IMR-90 (cell line): ENCODE data around the gene GPC6. TPM values are rescaled to one million over a fixed set of nuclear protein-coding genes. Genes with fewer than 3 reads are reported as not detected.

Experiments
- ATAC-seq: fragments of 200-7000 bp; cut with Tn5 transposase; 2 replicates; pipeline ENCODE4 v1.9.1; 2020; ENCODE audit warnings: low read depth, mild to moderate bottlenecking, moderate library complexity
- BruUV-seq: library from RNA; stranded (reverse); fragments of 400-500 nt; replicated peaks from 2 replicates; lab custom pipeline; 2021; lab: Mats Ljungman, UMichigan
- CTCF ChIA-PET: fragments of 300-600 bp; formaldehyde crosslinking; extraction: SDS; loops from one replicate; lab custom pipeline; 2021; ENCODE audit warnings: antibody characterized with exemption; lab: Yijun Ruan, JAX
- POLR2A ChIA-PET: fragments of 300-600 bp; sonication (Branson Sonifier 250); formaldehyde crosslinking; loops from one replicate; lab custom pipeline; 2022; ENCODE audit warnings: antibody characterized with exemption; ENCODE audit not compliant: unreplicated experiment; lab: Charles Lee
- DNase-seq: peaks from one replicate; pipeline ENCODE4 v3.0.0; 2013
- H2AFZ ChIP-seq: replicated peaks from 2 replicates; pipeline ENCODE3; 2013; ENCODE audit warnings: low read length, mild to moderate bottlenecking; ENCODE audit not compliant: poor library complexity
- H2AK5ac ChIP-seq: 2 replicates; pipeline ENCODE4 v1.6.1; 2013; ENCODE audit warnings: low read depth, low read length, inconsistent platforms
- H2AK9ac ChIP-seq: replicated peaks from 2 replicates; pipeline ENCODE3; 2013; ENCODE audit warnings: mild to moderate bottlenecking, low read depth, low read length, moderate library complexity; ENCODE audit not compliant: poor library complexity
- H2BK120ac ChIP-seq: 2 replicates; pipeline ENCODE4 v1.6.1; 2013; ENCODE audit warnings: low read depth, low read length, inconsistent platforms
- H2BK15ac ChIP-seq: 3 replicates; pipeline ENCODE4 v1.6.1; 2013; ENCODE audit warnings: low read depth, low read length, inconsistent platforms
- H2BK20ac ChIP-seq: 2 replicates; pipeline ENCODE4 v1.6.1; 2013; ENCODE audit warnings: low read depth, mild to moderate bottlenecking, inconsistent platforms, low read length, moderate library complexity
- H2BK5ac ChIP-seq: 2 replicates; pipeline ENCODE4 v1.6.1; 2013; ENCODE audit warnings: mild to moderate bottlenecking, low read depth, low read length, inconsistent platforms; ENCODE audit not compliant: poor library complexity, severe bottlenecking
- H3K14ac ChIP-seq: replicated peaks from 2 replicates; pipeline ENCODE4 v1.6.1; 2013; ENCODE audit warnings: low read depth, low read length, inconsistent platforms
- H3K18ac ChIP-seq: 2 replicates; pipeline ENCODE4 v1.6.1; 2013; ENCODE audit warnings: low read depth, low read length, control low read depth
- H3K23ac ChIP-seq: 2 replicates; pipeline ENCODE4 v1.6.1; 2013; ENCODE audit warnings: low read depth, low read length, inconsistent platforms
- H3K27ac ChIP-seq: 2 replicates; pipeline ENCODE4 v1.5.1; 2013; ENCODE audit warnings: mild to moderate bottlenecking, control low read depth, low read length; ENCODE audit not compliant: insufficient read depth
- H3K27me3 ChIP-seq: 2 replicates; pipeline ENCODE4 v1.6.1; 2013; ENCODE audit warnings: low read length; ENCODE audit not compliant: control insufficient read depth, insufficient read depth
- H3K36me3 ChIP-seq: 2 replicates; pipeline ENCODE4 v1.6.1; 2013; ENCODE audit warnings: low read length, mixed read lengths; ENCODE audit not compliant: control insufficient read depth, insufficient read depth
- H3K4ac ChIP-seq: 2 replicates; pipeline ENCODE4 v1.6.1; 2013; ENCODE audit warnings: low read depth, low read length, inconsistent platforms
- H3K4me1 ChIP-seq: 2 replicates; pipeline ENCODE4 v1.6.1; 2013; ENCODE audit warnings: low read length, mixed read lengths; ENCODE audit not compliant: control insufficient read depth, insufficient read depth
- H3K4me2 ChIP-seq: 2 replicates; pipeline ENCODE4 v1.6.1; 2013; ENCODE audit warnings: low read depth, mild to moderate bottlenecking, control low read depth, low read length, moderate library complexity
- H3K4me3 ChIP-seq: 2 replicates; pipeline ENCODE4 v1.5.1; 2013; ENCODE audit warnings: low read depth, mild to moderate bottlenecking, control low read depth, low read length, moderate library complexity; ENCODE audit not compliant: insufficient read depth
- H3K56ac ChIP-seq: 2 replicates; pipeline ENCODE4 v1.6.1; 2013; ENCODE audit warnings: low read length, inconsistent platforms; ENCODE audit not compliant: insufficient read depth; ENCODE audit errors: extremely low read depth
- H3K79me1 ChIP-seq, 2 experiments: 2 replicates each; pipeline ENCODE4 v1.6.1; 2013; ENCODE audit warnings: low read length in 2 of 2, inconsistent platforms in 1 of 2, low read depth in 1 of 2
- H3K9ac ChIP-seq: 2 replicates; pipeline ENCODE4 v1.6.1; 2013; ENCODE audit warnings: low read depth, low read length, control low read depth
- H3K9me1 ChIP-seq: 2 replicates; pipeline ENCODE4 v1.6.1; 2013; ENCODE audit warnings: low read length, inconsistent platforms; ENCODE audit not compliant: insufficient read depth
- H3K9me3 ChIP-seq: 2 replicates; pipeline ENCODE4 v1.6.1; 2013; ENCODE audit warnings: low read length; ENCODE audit not compliant: control insufficient read depth, insufficient read depth
- H4K20me1 ChIP-seq: 2 replicates; pipeline ENCODE4 v1.6.1; 2013; ENCODE audit warnings: low read length, inconsistent platforms; ENCODE audit not compliant: insufficient read depth
- H4K5ac ChIP-seq: 2 replicates; pipeline ENCODE4 v1.6.1; 2013; ENCODE audit warnings: mild to moderate bottlenecking, low read depth, low read length, control low read depth
- H4K8ac ChIP-seq, 2 experiments: 2 replicates each; pipeline ENCODE4 v1.6.1; 2013; ENCODE audit warnings: low read depth in 2 of 2, low read length in 2 of 2, control low read depth in 1 of 2, inconsistent platforms in 1 of 2
- H4K91ac ChIP-seq: 2 replicates; pipeline ENCODE4 v1.6.1; 2013; ENCODE audit warnings: low read depth, low read length, inconsistent platforms; ENCODE audit not compliant: insufficient read depth
- BHLHE40 ChIP-seq: fragments of 150-350 bp; IDR thresholded peaks from 2 replicates; pipeline ENCODE4 v1.6.1; 2016; ENCODE audit warnings: mild to moderate bottlenecking, low read depth, low read length
- CEBPB ChIP-seq: IDR thresholded peaks from 2 replicates; pipeline ENCODE4 v1.6.1; 2012; ENCODE audit warnings: low read depth, low read length, improper control_type of control experiment
- CHD1 ChIP-seq: IDR thresholded peaks from 2 replicates; pipeline ENCODE4 v1.6.1; 2012; ENCODE audit warnings: low read depth, low read length, improper control_type of control experiment
- FOS ChIP-seq: fragments of 150-350 bp; IDR thresholded peaks from 2 replicates; pipeline ENCODE4 v1.6.1; 2016; ENCODE audit warnings: low read depth, low read length
- MAFK ChIP-seq: IDR thresholded peaks from 2 replicates; pipeline ENCODE4 v1.6.1; 2012; ENCODE audit warnings: low read depth, low read length, improper control_type of control experiment
- MAZ ChIP-seq: IDR thresholded peaks from 2 replicates; pipeline ENCODE4 v1.6.1; 2012; ENCODE audit warnings: low read depth, mild to moderate bottlenecking, low read length, improper control_type of control experiment, moderate library complexity, borderline replicate concordance
- MXI1 ChIP-seq: IDR thresholded peaks from 2 replicates; pipeline ENCODE4 v1.6.1; 2012; ENCODE audit warnings: low read depth, mild to moderate bottlenecking, low read length, moderate library complexity, borderline replicate concordance
- NFE2L2 ChIP-seq: fragments of 150-350 bp; IDR thresholded peaks from 2 replicates; pipeline ENCODE4 v1.6.1; 2016; ENCODE audit warnings: low read depth, mild to moderate bottlenecking, low read length
- POLR2A ChIP-seq: IDR thresholded peaks from 2 replicates; pipeline ENCODE4 v1.6.1; 2012; ENCODE audit warnings: mild to moderate bottlenecking, low read depth, low read length
- RAD21 ChIP-seq: IDR thresholded peaks from 2 replicates; pipeline ENCODE4 v1.6.1; 2012; ENCODE audit warnings: low read length, improper control_type of control experiment
- RCOR1 ChIP-seq: IDR thresholded peaks from 2 replicates; pipeline ENCODE4 v1.6.1; 2012; ENCODE audit warnings: mild to moderate bottlenecking, low read length, improper control_type of control experiment; ENCODE audit not compliant: insufficient replicate concordance
- RFX5 ChIP-seq: IDR thresholded peaks from 2 replicates; pipeline ENCODE4 v1.8.0; 2012; ENCODE audit warnings: low read depth, mild to moderate bottlenecking, low read length, moderate library complexity
- SMC3 ChIP-seq: fragments of 150-350 bp; IDR thresholded peaks from 2 replicates; pipeline ENCODE4 v1.6.1; 2016; ENCODE audit warnings: low read depth, mild to moderate bottlenecking, antibody characterized with exemption, low read length, moderate library complexity
- WGBS, 2 experiments: methylation state at CpG; one replicate each; pipeline versions ENCODE4 v1.1.5 to v1.1.7; 2013; ENCODE audit warnings: missing lambda C conversion rate in 2 of 2; ENCODE audit not compliant: insufficient read length in 1 of 2; ENCODE audit errors: extremely low coverage in 2 of 2; 5-methylcytosine and 5-hydroxymethylcytosine counted together
- dilution Hi-C: fragments of 300-500 bp; cut with HindIII; formaldehyde crosslinking; loops from one replicate; pipeline ENCODE4 v1.14.3; 2018; ENCODE audit warnings: low sequenced_read_pairs; ENCODE audit not compliant: unreplicated experiment
- in situ Hi-C: fragments of 300-500 bp; cut with MboI; formaldehyde crosslinking; loops from 3 replicates; pipeline ENCODE4 v1.14.3; 2019; ENCODE audit warnings: low sequenced_read_pairs, inconsistent platforms, mixed read lengths
- intact Hi-C: fragments of 100-400 bp; cut with micrococcal nuclease; formaldehyde crosslinking; loops from 2 replicates; pipeline ENCODE4 v1.10.0; 2022
- polyA plus RNA-seq, 3 experiments: library from polyadenylated mRNA; depleted of rRNA; stranded (reverse); fragments of >200 nt; gene quantifications; 2 replicates each; pipeline ENCODE4 v1.2.3, GENCODE V29; 2012; ENCODE audit warnings: low replicate concordance in 1 of 3
- total RNA-seq: library from RNA; depleted of rRNA; stranded (reverse); fragments of >200 nt; gene quantifications from 2 replicates; pipeline ENCODE4 v1.2.3, GENCODE V29; 2012
- TF ChIP-seq, protein P1 (sequence below): fragments of 150-350 bp; IDR thresholded peaks from 2 replicates; pipeline ENCODE4 v1.6.1; 2017; ENCODE audit warnings: mild to moderate bottlenecking, antibody characterized with exemption, low read length, low read depth
- TF ChIP-seq, protein P2 (sequence below): fragments of 150-350 bp; IDR thresholded peaks from 2 replicates; pipeline ENCODE4 v1.6.1; 2016; ENCODE audit warnings: low read depth, mild to moderate bottlenecking, low read length, moderate library complexity, borderline replicate concordance
- TF ChIP-seq, protein P3 (sequence below): conservative IDR thresholded peaks from 2 replicates; pipeline ENCODE4 v1.5.1; 2012; ENCODE audit warnings: mild to moderate bottlenecking, low read depth, low read length, improper control_type of control experiment

The GPC6 gene
- total and polyA plus RNA-seq, 2 of the 4 experiments (the other 2 are of a cell fraction) = 14.9 to 39.4 TPM

DNA sequence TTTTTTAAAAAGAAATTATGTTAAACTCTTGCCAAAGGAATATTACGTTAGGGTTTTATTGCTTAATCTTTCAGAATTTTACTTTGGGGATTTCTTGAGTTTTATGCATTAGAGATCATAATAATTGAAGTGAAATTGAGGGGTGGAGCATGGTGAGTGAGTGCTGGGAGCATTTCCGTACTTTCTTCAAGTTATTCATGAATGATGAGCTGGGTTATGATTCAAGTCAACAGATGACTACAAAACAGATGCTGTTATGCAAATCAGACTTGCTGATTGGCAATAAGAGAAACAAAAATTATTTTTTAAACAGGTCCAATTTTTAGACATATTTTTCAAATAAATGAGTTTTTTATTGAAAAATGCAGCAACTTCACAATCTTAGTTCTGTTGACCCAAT, 748.6 kb downstream of the GPC6 start:
- no peak overlapping the region for H3K27ac ChIP-seq
- no peak overlapping the region for H3K4me3 ChIP-seq
- H3K9ac ChIP-seq = no peak overlapping the region
- no peak for TF ChIP-seq NFE2L2
- no peak for TF ChIP-seq RAD21
- TF ChIP-seq MAZ = no peak
- TF ChIP-seq, protein P1, sequence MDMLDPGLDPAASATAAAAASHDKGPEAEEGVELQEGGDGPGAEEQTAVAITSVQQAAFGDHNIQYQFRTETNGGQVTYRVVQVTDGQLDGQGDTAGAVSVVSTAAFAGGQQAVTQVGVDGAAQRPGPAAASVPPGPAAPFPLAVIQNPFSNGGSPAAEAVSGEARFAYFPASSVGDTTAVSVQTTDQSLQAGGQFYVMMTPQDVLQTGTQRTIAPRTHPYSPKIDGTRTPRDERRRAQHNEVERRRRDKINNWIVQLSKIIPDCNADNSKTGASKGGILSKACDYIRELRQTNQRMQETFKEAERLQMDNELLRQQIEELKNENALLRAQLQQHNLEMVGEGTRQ = no peak
- TF ChIP-seq RFX5 = no peak
- no peak for TF ChIP-seq POLR2A
- TF ChIP-seq, protein P2, sequence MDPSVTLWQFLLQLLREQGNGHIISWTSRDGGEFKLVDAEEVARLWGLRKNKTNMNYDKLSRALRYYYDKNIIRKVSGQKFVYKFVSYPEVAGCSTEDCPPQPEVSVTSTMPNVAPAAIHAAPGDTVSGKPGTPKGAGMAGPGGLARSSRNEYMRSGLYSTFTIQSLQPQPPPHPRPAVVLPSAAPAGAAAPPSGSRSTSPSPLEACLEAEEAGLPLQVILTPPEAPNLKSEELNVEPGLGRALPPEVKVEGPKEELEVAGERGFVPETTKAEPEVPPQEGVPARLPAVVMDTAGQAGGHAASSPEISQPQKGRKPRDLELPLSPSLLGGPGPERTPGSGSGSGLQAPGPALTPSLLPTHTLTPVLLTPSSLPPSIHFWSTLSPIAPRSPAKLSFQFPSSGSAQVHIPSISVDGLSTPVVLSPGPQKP = no peak
- no peak for TF ChIP-seq CEBPB
- TF ChIP-seq RCOR1 = no peak
- TF ChIP-seq FOS = no peak
- TF ChIP-seq BHLHE40 = no peak
- TF ChIP-seq, protein P3, sequence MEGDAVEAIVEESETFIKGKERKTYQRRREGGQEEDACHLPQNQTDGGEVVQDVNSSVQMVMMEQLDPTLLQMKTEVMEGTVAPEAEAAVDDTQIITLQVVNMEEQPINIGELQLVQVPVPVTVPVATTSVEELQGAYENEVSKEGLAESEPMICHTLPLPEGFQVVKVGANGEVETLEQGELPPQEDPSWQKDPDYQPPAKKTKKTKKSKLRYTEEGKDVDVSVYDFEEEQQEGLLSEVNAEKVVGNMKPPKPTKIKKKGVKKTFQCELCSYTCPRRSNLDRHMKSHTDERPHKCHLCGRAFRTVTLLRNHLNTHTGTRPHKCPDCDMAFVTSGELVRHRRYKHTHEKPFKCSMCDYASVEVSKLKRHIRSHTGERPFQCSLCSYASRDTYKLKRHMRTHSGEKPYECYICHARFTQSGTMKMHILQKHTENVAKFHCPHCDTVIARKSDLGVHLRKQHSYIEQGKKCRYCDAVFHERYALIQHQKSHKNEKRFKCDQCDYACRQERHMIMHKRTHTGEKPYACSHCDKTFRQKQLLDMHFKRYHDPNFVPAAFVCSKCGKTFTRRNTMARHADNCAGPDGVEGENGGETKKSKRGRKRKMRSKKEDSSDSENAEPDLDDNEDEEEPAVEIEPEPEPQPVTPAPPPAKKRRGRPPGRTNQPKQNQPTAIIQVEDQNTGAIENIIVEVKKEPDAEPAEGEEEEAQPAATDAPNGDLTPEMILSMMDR = no peak
- TF ChIP-seq SMC3 = no peak
- no peak for TF ChIP-seq CHD1
- TF ChIP-seq MXI1 = no peak
- no peak for TF ChIP-seq MAFK
- no peaks in the 10 kb centered on the region for H3K36me3 ChIP-seq
- H2BK5ac ChIP-seq = no peak overlapping the region
- H3K18ac ChIP-seq = no peak overlapping the region
- no peak overlapping the region for H3K4me2 ChIP-seq
- no peaks in the 10 kb centered on the region for H4K20me1 ChIP-seq
- BruUV-seq = no TSS peak
- H3K14ac ChIP-seq = no peak overlapping the region
- in situ Hi-C loops = no loop called here
- H4K8ac ChIP-seq = no peak overlapping the region
- H3K4ac ChIP-seq = no peak overlapping the region
- H2BK20ac ChIP-seq = no peak overlapping the region
- no peak overlapping the region for H2AFZ ChIP-seq
- no CpG with 5 or more reads among the region's 2 CpGs for WGBS, 2 experiments
- H2AK5ac ChIP-seq = no peak overlapping the region
- no peak overlapping the region for H2BK120ac ChIP-seq
- H3K79me1 ChIP-seq = no peaks in the 10 kb centered on the region
- H3K27me3 ChIP-seq = no peaks in the 10 kb centered on the region
- H4K5ac ChIP-seq = no peak overlapping the region
- no peak overlapping the region for H3K23ac ChIP-seq
- POLR2A ChIA-PET = interaction anchor here (0.6 kb wide), 1 partner anchor 60 kb away, joined by 3 read pairs; no protein-coding TSS in a partner anchor
- CTCF ChIA-PET = no interaction called here
- no peak overlapping the region for H4K91ac ChIP-seq
- dilution Hi-C loops = no loop called here
- H3K56ac ChIP-seq = no peak overlapping the region
- H2BK15ac ChIP-seq = no peak overlapping the region
- no peak overlapping the region for H2AK9ac ChIP-seq
- DNase-seq = no peak
- H3K9me3 ChIP-seq = peaks cover 3% of the 10 kb centered on the region
- no peaks in the 10 kb centered on the region for H3K9me1 ChIP-seq
- H3K4me1 ChIP-seq = no peaks in the 10 kb centered on the region
- ATAC-seq = no peak
- intact Hi-C loops = no loop called here
